ENCODE results near the gene C1orf105. TPM values are rescaled to one million over a fixed set of nuclear protein-coding genes. Genes with fewer than 3 reads are reported as not detected.
"Not testable (repeated sequence)": the region's sequence is repeated elsewhere in the genome, so short reads cannot be mapped to it uniquely, and the experiment has no call there.

C1orf105 gene
- total RNA-seq, 1 donor from 2014 or later, result not detected

DNA sequence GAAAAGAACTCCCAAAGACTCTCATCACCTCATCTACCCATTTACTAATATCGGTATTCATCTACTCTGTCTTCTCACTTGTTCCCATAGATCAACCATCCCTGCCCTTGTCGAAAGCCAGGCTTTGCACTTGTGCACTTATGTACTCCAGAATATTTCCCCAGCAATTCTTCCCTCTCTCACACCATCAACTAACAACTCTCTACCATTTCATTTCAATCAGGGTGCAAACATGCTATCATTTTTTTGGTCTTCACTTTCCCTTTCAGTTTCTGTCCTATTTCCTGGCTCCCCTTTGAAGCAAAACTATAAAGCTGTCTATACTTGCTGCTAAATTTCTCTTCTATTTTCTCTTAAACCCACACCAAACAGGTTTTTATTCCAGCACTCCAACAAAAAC lies 6.7 kb downstream of the C1orf105 start:
- no peak for DNase-seq (ENCODE audit: low read depth, low spot score)

DNA sequence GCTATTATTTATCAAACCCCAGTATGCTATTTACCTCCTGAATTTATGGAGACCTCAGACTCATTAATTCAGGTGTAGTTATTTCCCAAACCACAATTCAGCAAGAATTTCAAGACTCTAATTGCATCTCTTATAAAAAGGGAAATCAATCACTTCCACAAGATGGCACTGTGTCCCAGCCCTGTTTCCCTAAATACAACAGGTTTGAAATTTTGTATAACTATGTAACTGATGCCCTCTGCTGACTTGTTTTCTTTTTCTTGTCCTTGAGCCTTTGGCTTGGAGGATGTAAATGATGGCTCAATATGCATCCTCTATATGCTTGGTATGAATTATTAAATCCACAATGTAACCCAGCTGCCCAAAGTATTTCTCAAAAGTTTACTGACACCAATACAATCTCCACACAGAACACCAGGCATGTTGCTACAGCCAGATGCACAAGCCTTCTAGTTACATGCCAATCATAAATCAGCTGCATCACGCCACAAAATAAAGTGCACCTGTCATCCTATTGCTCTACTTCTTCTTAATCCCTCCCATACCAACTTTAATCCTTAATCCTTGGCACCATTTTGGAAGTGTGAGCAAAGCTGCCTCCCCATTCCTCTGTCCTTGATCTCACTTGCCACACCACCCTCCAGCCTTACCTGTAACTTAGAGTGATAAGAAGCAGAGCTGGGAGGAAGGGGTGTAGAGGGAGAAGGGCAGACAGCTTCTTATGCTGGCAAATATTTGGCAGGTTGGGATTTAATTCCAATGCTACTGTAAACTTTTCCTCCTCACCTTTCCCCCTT lies 9.0 kb downstream of the C1orf105 start:
- peak; percentile 39 for DNase-seq (ENCODE audit: low read depth, low spot score)

DNA sequence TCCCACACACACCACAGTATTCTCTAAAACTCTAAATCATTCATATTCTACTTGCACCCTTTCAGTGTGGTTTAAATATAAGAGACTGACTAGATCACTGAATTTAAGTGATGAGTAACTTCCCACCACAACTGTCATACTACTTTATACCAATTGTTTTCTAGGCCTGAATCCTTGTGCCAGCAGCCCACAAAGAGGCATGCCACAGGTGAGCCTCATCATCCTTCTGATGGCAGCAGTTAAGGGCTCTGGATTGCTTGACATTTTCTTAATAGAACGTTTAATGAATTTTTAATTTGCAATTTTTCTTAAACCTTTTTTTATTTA lies 9.6 kb downstream of the C1orf105 start:
- no peak for DNase-seq (ENCODE audit: low read depth, low spot score)

DNA sequence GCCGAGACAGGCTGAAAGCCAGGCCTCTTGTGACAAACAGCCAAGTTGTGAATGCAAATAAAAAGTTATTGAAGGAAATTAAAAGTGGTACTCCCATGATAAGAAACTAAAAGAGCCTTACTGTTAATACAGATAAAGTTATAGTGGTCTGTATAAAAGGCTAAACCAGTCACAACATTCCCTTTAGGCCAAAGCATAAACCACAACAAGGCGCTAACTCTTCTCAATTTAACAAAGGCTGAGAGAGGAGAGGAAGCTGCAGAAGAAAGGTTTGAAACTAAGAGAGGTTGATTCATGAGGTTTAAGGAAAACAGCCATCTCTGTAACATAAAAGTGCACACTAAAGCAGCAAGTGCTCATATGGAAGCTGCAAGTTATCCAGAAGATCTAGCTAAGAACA lies 10.7 kb downstream of the C1orf105 start:
- no peak for DNase-seq (ENCODE audit: low read depth, low spot score)

DNA sequence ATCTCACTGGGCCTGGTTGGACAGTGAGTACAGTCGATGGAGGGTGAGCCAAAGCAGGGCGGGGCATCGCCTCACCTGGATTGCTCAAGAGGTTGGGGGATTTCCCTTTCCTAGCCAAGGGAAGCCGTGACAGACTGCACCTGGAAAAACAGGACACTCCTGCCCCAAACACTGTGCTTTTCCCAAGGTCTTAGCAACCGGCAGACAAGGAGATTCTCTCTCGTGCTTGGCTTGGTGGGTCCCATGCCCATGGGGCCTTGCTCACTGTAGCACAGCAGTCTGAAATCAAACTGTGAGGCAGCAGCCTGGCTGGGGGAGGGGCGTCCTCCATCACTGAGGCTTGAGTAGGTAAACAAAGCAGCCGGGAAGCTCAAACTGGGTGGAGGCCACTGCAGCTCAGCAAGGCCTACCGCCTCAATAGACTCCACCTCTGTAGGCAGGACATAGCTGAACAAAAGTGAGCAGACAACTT lies 11.3 kb downstream of the C1orf105 start:
- DNase-seq (ENCODE audit: low read depth, low spot score), result no peak

DNA sequence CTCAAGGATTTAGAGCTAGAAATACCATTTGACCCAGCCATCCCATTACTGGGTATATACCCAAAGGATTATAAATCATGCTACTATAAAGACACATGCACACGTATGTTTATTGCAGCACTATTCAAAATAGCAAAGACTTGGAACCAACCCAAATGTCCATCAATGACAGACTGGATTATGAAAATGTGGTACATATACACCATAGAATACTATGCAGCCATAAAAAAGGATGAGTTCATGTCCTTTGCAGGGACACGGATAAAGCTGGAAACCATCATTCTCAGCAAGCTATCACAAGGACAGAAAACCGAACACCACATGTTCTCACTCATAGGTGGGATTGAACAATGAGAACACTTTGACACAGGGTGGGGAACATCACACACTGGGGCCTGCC lies 16.7 kb downstream of the C1orf105 start:
- not testable (repeated sequence) for DNase-seq (ENCODE audit: low read depth, low spot score)

DNA sequence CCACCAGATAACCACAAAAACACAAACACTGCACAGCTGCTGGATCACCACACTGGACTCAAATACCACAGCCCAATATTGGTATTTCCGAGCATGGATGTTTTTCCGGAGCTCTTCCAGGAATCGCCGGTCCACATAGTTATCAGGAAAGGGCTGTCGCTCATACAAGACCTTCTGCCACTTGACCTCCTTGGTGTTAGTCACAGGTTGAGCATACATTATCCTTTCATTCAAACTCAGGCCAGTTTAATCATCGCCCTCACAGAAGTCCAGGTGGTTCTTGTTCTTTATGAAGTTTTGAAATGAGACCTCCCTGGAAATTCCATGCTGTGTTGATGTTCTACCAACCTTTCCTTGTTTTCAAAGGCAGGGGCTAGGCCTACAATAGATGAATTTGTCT lies 21.9 kb downstream of the C1orf105 start:
- no peak for DNase-seq (ENCODE audit: low read depth, low spot score)

DNA sequence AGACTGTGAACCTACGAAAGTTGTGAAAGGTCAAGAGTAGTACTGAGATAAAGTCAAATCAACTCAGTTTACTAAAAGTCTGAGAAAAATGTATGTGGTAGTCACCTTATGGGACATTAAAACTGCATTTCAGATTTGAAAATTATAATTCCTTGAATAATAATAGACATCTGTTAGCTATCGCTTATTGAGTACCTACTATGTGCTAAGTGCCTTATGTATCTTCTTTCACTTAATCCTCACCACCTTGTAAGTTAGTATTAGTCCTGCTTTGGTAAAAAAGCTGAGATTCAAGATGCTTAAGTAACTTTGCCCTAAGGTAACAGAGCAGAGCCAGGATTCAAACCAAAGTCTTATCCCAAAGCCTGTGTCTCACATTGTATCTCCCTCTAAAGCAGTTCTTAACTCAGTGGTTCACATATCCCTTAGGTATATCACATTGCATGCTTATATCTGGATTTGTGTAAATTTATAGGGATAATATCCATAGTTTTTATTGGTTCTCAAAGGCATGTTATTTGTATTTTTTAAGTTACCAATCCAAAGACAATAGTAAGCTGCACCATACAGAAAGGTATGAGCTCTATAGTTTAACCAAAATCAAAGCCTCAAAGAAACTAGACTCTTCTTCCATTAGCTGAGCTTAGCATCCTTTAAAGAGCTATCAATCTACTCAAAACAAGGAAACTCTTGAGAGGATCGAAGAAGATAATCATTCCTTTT lies 22.5 kb downstream of the C1orf105 start:
- no peak for DNase-seq (ENCODE audit: low read depth, low spot score)

DNA sequence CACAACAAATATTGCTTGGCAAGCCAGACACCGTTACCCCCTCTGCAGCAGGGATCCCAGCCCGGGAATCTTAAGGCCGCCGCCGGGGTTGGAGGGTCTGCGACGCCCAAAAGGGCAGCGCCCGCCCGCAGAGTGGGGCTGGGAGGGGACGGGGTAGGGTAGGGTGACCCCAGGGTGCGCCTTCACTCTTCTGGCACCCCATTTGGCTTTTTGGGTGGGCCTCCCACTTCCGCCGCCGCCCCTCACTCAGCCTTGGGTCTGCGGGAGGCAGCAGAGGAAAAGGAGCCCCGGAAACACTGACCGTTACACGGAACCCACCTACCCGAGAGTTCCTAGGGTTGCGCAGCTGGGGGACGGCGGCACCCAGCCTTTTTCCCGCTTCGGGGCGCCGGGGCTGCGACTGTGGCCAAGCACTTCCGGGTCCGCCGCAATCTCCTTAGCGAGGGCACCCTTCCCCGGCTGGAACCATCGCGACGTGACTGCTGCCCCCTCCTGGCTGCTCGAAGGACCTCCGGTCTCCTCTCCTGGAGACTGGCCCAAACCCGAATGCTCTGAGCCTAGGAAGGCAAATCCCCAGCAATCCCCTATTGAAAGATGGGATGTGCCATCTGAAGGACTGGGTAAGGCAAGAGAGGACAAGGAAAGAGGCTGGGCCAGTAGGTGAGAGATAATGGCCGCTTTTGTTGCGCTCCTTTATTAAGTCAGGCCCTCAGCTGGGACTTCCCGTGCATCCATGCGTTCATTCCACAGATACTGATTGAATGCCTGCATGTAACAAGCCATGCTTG lies 23.4 kb downstream of the C1orf105 start, which contains the start of gene PIGC:
Gene PIGC (minus strand): TSS at position 404 of the 788 bp plus-strand sequence. CDS start 1,447 bp downstream, outside the sequence.
- peak; percentile 49 for DNase-seq (ENCODE audit: low read depth, low spot score)

DNA sequence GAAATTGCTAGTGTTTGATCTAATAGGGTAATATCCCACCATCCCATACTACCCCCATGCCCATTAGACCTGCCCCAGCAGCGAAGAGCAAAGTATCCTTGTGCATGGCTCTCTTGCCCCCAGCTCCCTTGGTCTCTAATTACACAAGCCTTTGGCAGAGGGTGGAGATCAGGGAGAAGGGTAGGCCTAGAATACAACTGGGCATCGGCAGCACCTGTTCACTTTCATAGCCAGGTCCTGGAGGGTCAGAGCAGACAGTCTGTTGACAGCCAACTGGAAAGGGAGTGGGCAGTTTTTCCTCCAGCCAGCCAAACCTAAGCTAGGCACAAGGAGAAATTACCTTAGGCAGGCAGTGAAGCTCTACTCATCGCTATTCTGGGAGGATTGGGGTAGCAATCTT lies 26.1 kb downstream of the C1orf105 start:
- DNase-seq (ENCODE audit: low read depth, low spot score), result no peak

DNA sequence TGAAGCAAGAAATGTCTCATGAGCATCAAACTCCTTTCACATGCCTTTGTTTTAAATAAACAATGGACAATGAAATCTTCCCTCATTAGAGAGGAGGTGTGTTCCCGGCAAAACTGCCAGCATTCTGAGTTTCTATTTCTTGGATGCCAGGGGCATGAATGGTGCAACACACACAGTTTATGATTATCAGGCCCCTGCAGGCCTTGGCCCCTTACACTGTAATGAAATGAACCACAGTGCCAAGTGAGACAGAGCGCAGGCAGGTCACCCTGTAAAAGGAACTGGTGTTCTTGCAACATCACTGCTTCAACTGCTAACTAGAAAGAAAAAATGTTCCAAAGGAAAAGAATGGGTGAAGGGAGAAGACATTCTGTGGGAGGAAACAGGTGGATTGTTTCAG lies 27.2 kb downstream of the C1orf105 start:
- DNase-seq (ENCODE audit: low read depth, low spot score), result no peak

DNA sequence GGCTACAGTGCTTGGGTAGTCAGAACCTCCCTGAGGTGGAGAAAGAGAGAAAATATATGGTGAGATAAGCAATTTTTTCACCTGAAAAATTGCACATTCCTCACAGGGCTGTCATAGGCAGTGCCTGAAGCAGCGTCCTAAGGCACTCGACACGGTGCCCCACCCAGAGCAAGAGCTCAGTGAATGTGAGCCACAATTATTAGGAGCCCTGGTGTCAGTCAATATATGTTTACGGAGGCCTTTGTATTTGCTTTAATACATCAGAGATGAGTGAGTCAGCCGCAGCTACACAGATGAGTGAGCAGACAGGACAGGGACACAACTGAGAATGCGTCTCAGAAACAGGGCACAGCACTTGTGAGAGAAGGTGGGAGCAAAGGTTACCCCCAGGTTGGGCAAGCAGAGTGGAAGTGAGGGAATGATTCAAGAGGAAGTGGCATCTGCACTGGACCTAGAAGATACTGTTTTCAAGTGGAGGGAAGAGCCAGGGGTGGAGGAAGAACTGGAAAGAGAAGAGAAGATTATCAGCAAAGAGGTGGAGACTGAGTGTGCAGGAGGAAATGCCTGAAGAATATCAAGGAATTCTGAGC lies 28.6 kb downstream of the C1orf105 start:
- DNase-seq (ENCODE audit: low read depth, low spot score), result no peak

DNA sequence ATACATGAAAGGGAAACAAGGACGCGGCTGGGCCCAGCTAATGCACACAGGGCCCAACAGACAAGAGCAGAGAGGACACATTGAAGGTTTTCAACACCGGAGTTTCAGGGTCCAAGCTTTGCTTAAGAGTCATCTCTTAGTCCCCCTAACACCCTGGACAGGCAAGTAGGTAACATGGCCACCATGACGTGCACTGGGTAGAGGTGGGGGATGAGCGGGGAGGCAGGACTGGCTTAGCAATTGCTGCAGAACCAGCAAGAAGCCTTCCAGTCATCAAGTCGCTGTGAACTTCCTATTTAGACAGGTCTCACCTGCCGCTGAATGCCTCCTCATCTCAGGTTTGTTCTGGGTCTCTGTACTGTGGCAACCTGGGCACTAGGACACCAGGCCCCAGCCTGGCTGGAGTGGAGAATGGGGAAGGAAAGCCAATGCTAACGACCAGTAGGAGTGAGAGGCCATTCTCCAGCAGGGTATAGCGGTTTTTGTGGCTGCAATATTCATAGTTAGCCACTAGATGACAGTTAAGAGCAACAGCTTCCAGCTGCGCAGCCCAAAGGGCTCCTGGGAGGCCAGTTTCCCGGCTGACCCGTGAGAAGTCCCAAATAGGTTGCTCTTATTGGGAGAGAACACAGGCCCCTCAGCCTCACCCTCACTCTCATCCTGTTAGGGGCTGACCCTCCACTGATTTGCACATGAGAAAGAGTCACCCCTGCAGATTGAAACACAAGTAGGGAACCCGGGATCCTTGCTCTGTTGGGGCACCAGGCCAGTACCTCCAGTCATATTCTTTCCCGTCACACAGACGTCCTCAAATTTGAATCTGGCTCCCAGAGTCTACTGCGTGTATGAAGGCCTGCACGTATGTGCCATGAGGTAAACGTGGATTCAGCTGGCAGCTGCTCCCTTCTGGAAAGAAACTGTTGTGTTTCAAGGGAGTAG lies 29.4 kb downstream of the C1orf105 start:
- DNase-seq (ENCODE audit: low read depth, low spot score), result no peak

DNA sequence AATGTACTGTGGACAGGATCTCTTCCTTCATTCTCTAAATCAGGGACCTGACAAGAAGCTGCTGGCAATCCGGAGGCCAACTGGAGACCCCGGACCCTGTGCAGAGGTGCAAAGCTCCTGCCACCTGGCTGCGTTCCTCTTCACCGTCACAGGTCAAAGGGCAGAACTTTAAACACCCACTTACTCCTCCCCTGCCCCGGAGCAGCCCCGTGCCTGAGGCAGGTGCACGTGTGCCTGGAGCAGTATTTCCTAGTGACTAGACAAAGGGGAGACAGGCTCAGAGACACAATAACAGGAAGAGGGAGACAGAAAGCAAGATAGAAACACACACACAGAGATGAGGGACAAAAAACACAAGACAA lies 30.0 kb downstream of the C1orf105 start:
- no peak for DNase-seq (ENCODE audit: low read depth, low spot score)

DNA sequence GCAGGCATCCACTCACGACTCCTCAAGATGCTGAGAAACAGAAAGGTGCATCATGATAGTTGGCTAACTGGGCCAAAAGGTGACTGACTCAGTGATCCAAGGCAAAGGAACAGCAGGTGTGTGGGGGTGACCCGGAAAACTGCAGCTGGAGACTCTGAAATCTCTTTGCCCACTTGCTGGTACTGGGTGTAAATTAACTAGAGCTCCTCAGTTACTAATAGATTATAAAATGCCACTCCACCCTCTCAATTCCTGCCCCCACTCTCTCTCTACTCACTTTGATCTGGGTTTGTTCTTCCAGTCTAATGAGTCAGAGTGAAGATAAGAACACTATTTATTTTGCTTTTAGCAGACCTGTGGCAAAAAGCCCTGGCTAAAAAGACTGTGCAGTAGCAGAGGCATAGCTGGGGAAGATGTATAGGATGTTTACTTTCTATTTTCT lies 30.5 kb downstream of the C1orf105 start:
- no peak for DNase-seq (ENCODE audit: low read depth, low spot score)

DNA sequence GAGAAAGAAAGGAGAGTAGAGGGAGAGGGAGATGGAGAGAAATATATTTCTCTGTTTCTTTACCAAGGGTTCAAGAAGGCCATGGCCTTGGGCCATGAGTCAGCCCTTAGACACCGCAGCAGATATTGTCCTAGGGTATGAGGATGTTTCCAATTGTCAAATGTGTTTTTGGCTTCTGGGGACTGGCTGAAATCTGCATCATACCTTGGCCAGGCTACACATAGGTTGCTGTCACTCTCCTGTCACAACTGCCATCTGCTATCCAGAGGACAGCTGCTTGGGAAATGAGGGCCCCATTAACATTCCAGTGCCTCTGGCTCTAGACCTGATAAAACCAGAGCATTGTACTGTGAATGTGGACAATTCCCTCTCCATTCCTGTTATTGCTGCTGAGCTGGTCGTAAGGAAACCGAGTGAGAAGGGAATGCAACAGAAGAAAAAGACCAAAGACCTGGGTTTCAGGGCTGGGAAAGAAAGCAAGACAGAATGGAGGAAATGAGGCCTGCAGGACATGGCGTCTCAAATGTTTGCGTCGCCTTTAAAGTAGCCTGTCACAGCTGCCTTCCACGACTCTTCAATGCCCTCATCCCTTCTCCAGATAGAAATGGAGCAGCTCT lies 32.2 kb downstream of the C1orf105 start:
- no peak for DNase-seq (ENCODE audit: low read depth, low spot score)

DNA sequence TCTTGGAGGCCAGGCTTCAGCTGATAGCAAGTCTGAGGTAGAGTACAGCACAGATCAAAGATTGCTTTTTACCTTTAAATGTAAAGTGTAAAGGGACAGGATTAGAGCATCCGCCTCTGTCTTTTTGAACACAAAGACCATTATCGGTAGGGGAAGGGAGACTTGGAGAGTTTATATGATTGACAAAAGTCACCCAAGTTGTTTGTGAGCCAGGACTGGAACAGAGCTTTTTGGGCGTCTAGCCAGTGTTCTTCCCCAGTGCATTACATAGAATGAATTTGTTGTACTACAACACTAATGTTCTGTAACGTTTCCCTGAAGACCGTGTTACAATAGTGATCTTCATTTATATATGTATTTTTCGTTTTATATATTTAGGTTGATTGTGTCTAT lies 32.7 kb downstream of the C1orf105 start:
- DNase-seq (ENCODE audit: low read depth, low spot score), result no peak

DNA sequence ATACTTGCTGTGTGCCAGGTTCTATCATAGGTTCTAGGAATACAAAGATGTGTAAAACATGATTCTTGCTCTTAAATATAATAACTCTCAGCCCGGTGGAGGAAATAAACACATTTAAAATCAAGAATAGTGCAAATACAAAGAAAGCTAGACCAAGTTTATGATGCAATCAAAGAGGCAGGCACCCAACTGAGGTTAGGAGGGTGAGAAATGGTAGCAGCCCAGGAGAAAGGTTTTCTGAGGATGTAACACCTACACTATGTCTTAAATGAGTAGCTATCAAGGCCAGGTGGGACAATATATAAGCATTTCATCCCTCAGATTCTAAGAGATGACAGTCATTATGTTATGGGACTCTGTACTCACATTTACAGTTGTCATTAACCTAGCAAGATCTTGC lies 33.1 kb downstream of the C1orf105 start:
- no peak for DNase-seq (ENCODE audit: low read depth, low spot score)

DNA sequence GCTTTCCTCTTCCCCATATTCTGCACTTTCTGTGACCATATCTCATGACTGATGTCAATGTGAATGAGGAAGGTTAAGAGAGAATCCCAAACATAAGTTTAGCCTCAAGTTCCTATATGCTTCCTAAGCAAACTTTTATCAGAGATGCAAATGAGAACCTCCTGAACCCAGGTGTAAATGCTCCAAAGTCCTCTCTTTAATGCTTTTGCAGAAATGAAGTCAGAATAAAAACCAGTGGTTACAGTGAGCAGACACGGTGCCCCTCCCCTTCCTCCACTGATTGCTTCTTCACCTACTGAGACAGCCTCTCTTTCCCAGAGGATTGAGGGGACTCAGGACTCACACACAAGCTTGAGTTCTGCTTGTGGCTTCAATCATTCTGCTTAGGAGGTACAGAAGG lies 35.0 kb downstream of the C1orf105 start:
- DNase-seq (ENCODE audit: low read depth, low spot score), result no peak

DNA sequence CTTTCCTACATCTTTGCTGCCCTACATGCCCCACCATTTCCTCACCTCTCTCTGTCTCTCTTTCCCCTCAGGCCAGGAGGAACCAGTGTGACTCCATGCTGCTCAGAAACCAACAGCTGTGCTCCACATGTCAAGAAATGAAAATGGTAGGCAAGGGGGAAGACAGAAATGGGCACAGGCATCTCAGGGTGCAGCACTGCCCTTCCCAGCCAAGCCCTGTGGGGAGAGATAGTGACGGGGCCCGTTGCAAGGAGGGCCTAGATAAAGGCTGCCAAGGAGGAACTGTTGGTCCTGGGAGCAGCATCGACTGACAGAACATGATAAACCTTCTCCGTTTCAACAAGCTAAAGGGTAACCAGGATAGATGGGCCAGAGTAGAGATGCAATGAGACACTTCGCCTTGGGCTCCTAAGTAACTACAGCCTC lies 35.9 kb downstream of the C1orf105 start:
- no peak for DNase-seq (ENCODE audit: low read depth, low spot score)

All from pulmonary artery endothelial cell (primary cell).